Activated naive CD4-positive, alpha-beta T cell treated with anti-CD3 and anti-CD28 coated beads, Interleukin-2, amount 50 U/mL, for 72 hours (primary cell): Measurements from ENCODE around the gene FN3K. TPM values are rescaled to one million over a fixed set of nuclear protein-coding genes. Genes with fewer than 3 reads are reported as not detected.

ENCODE experiments used
- ATAC-seq, 2 donors: fragments of 150-1000 bp; cut with Tn5 transposase; 2 replicates each; pipeline ENCODE4 v1.10.0; 2021; ENCODE audit warnings: mild to moderate bottlenecking in 2 of 2, moderate library complexity in 2 of 2
- DNase-seq, 2 donors: peaks; one replicate each; pipeline ENCODE4 v3.0.0; 2021 to 2022; ENCODE audit warnings: low spot score in 2 of 2
- H3K27ac Mint-ChIP-seq, 2 donors: one replicate each; pipeline ENCODE4 v1.8.0; 2022; ENCODE audit warnings: mild to moderate bottlenecking in 2 of 2, mixed read lengths in 2 of 2
- H3K36me3 Mint-ChIP-seq, 2 donors: one replicate each; pipeline ENCODE4 v1.8.0; 2022; ENCODE audit warnings: mixed read lengths in 2 of 2
- H3K9me3 Mint-ChIP-seq, 2 donors: one replicate each; pipeline ENCODE4 v1.8.0; 2022; ENCODE audit warnings: mixed read lengths in 2 of 2
- total RNA-seq, 2 donors: library from RNA; stranded (reverse); gene quantifications; one replicate each; pipeline ENCODE4 v1.2.3, GENCODE V29; 2022

FN3K gene
- total RNA-seq, 2 donors from 2014 or later: 3.5 to 7.0 TPM

DNA sequence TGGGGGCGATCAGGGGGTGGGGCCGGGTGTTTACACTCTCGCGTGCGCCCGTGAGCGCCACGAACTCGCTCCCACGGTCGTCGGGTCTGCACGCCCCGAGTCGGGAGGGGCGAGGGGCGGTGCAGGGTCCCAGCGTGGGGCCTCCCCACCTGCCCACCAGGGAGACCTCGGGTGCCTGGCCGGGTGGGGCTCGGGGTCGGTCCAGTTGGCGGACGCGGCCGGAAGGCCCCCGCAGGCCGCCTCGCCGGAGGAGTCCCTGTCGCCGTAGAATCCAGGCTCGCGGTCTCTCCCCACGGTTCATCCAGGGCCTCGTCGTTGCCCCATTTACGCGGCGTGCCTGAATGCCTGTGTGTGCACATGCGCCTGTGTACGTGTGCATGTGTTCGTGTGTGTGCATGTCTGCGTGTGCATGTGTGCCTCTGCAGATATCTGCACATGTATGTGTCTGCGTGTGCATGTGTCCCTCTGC is 36.4 kb upstream of the FN3K start:
- no peak for DNase-seq

DNA sequence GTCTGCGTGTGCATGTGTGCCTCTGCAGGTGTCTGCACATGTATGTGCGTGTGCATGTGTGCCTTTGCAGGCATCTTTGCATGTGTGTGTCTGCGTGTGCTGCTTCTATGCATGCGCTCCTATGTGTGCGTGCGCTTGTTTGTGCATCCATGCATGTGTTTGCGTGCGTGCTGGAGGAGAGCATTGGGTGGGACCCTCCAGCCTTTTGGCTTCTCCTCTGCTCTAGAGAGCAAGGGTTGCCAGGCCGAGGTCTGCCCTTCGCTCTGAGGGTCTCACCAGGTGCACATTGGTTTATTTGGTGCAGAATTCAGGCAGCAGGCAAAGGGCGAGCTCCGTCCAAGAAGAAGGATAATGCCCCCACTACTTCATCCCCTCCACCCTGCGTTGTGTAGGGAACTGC is 35.9 kb upstream of the FN3K start:
- Mint-ChIP-seq H3K9me3 (peaks cover 2 to 5% of the 10 kb centered on the region in 2 donors), H3K36me3 (peaks cover 3 to 8% of the 10 kb centered on the region in 2 donors), H3K27ac (no peak overlapping the region)
- ATAC-seq (no peak), DNase-seq (no peak)

More for the DNA sequence above, 36.4 kb upstream of the FN3K start:
- no peak overlapping the region for H3K27ac Mint-ChIP-seq
- ATAC-seq: no peak
- peaks cover 6 to 9% of the 10 kb centered on the region in 2 donors for H3K9me3 Mint-ChIP-seq
- peaks cover 8 to 13% of the 10 kb centered on the region in 2 donors for H3K36me3 Mint-ChIP-seq

DNA sequence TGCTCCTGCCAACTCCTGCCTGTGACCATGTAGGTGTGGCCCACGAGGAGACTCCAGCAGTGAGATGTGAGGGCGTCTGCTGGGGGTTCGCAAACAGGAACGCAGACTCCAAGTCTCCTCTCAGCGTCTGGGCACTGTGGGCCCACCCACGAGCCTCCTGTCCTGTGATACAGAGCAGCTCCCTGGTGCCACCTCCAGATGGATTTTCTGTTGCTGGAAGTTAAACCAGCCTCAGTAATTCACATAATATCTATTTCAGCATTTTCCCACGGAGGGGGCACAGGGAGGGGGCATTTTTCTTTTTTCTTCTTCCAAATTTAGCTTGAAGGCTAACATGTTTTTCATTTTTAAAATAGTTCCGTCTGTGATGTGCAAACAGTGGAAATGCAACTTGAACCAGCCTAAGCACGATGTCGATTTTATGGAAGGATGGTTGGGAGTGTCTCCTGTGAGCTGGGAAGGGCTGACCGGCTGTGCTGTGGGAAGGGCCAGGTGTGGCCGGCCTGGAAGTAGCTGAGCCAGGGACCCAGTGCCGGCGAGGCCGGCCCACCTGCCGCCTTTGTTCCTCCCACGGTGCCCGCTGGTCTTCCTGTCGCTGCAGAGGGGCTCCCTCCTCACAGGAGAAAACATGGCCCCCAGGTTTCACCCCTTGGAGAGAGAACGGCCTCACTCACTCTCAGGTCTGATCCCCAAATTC is 33.0 kb upstream of the FN3K start:
- DNase-seq (no peak), ATAC-seq (no peak)
- H3K36me3 Mint-ChIP-seq: no peaks in the 10 kb centered on the region
- no peaks in the 10 kb centered on the region for H3K9me3 Mint-ChIP-seq
- no peak overlapping the region for H3K27ac Mint-ChIP-seq

DNA sequence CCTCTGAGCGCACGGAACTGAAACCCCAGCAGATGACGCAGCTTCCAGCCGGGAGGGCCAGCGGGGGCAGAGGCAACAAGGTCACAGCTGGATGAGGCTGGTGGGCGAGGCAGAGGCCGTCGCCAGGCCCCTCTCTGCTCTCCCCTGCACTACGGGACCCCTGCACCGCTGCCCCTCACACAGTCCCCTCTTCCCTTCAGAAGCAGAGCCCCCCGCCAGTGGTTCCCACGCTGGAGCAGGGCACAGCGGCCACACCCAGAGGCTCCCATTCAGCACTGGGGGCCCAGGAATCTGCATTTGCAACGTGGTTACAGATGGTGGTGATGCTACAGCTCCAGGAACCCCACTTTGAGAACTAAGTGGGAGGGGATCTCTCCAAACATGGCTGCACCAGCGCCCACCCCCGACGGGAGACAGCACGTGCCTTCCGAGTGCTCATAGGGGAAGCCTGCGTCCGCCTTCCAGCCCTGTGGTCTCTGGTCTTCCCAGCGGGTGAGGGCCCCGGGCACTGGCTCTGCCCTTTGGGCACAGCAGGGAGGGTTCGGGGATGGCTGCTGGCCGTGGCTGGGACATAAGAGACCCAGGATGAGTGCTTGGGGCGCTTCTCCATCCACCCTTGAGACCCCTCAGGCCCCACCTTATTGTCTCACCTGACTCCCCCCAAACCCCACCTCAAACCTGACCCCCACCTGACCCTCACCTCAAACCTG is 32.2 kb upstream of the FN3K start:
- no peak for ATAC-seq
- DNase-seq: no peak
- H3K27ac Mint-ChIP-seq: no peak overlapping the region
- no peaks in the 10 kb centered on the region for H3K9me3 Mint-ChIP-seq
- H3K36me3 Mint-ChIP-seq: no peaks in the 10 kb centered on the region

DNA sequence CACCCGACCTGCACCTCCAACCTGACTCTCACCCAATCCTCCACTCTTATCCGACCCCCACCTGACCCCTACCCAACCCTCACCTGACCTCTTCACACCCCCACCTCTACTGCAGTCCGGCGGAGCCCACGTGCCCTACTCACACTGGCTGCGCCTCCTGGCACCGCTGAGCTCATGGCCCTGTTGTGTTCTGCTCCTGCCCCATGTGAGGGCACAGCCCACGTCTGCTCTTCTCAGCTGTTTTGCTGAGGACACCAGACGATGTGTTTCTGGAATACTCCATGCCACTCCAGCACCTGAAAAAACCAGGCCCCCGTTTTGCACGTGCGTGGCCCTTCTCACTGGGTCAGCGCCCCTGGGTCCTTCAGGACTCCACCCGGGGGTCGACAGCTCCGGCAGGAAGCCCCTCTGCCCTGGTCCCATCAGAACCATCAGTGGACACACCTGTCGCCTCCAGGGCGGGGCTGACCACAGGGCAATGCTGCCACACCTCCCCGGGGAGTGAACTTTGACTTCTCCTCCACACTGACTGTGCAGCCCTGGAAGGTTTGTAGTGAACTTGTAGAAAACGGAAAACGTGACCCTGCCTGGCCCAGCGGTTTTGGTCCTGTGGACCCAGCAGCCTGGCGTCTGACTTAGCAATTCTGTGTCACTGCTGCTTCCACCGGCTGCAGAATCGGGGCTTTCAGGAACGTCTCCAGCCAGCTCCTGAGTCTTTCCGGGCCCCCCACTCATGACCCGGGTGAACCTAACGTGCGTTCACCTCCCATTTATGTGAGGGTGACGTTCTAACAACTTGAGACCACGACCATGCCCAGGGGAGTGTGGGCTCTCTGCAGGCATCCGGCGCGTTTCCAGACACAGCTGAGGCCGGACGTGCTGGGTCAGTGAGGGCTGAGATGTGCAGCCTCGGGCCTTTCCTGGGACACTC is 31.2 kb upstream of the FN3K start:
- Mint-ChIP-seq H3K36me3 (no peaks in the 10 kb centered on the region), H3K9me3 (no peaks in the 10 kb centered on the region), H3K27ac (no peak overlapping the region)
- no peak for DNase-seq
- ATAC-seq: no peak

DNA sequence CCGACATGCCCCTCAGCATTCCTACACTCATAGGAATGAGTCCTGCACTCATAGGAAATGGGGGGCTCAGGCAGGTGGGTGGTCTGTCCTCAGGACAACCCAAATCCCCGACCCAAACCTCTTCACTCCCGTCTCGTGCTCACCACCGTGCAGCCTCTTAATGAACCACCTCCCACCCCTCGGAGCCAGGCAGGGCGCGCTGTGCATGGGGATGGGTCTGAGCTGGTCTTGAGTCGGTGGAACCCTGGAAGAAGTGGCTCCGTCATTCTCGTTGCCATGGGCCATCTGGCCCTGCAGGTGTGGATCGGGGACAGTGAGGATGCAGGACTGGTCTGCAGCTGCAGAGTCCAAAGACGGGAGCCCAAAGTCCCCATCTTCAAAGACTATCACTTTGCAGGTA is 30.5 kb upstream of the FN3K start:
- DNase-seq: no peak
- H3K36me3 Mint-ChIP-seq: no peaks in the 10 kb centered on the region
- no peak overlapping the region for H3K27ac Mint-ChIP-seq
- no peaks in the 10 kb centered on the region for H3K9me3 Mint-ChIP-seq
- no peak for ATAC-seq

DNA sequence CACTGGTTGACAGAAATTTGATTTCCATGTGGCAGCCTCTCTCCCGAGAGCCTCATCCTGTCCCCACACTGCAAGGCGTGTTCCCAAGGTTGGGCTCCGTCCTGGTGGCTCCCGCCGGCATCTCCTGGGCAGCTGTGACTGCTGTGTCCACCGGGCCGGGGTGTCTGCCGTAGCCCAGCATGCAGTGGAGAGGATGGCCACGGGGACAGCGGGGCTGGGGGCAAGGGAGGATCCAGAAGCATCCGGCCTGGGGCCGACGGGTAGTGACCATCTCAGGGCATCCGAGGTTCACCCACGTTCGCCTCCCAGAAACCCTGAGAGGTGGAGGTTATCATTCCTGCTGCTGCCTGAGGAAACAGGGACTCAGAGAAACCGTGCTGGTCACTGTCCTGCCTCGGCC is 29.7 kb upstream of the FN3K start:
- Mint-ChIP-seq H3K36me3 (no peaks in the 10 kb centered on the region), H3K27ac (no peak overlapping the region), H3K9me3 (no peaks in the 10 kb centered on the region)
- ATAC-seq (no peak), DNase-seq (no peak)

DNA sequence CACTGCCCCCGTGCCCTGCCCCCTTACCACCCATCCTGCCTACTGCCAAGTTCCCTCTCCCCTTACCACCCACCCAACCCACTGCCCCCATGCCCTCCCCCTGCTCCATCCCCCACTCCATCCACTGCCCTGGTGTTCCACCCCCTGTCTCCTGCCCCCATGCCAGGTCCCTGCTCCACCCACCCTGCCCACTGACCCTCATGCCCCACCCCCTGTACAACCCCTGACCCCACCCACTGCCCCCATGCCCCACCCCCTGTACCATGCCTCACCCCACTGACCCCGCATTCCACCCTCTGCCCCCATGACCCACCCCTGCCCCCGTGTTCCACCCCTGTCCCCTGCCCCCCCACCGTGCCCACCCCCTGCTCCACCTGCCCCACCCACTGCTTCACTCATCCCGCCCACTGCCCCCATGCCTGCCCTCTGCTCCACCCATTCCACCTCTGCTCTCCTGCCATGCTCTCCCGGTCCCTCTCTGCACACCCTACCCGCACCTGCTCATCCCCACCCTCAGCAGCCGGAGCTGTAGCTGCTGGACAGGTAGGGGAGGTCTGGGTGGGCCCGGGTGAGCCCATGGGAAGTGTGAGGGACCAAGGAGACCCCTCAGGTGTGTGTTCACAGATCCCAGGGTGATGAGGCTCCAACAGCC is 26.3 kb upstream of the FN3K start:
- ATAC-seq (no peak), DNase-seq (no peak)
- Mint-ChIP-seq H3K27ac (no peak overlapping the region), H3K36me3 (no peaks in the 10 kb centered on the region), H3K9me3 (no peaks in the 10 kb centered on the region)

DNA sequence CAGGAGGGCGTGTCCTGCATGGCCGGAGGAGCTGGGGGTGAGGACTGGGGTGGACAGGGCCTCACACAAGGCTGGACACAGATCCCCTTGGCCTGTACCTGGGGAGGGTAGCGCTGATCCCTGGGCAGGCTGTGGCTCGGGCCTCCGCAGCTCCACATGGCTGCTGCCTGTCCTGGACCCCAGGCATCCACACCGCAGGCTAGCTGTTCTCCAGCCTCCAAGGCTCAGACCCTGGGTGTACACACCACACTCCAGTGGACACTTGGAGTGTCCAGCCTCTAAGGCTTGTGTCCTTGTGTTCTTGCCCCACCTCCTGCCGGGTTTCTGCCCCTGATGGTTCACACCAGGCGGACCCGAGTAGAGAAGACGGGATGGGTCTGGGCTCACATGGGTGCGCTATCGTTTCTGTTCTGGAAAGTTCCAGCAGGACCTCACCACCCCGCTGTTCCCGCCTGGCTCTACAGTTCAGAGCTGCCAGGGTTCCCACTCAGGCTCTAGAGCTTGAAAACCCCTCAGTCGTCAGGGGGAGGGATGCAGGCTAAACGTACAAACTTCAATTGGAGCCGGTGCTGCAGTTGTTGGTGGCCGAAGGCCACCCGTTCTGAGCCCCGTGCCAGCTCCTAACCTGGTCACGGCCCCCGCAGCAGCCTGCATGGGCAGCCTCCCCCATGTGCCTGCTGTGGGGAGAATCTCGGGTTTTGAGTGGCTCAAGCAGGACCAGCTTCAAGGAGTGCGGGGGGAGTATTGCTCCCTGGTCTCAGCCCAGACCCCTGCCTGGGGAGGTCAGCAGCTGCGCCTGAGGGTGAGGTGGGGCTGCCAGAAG is 25.5 kb upstream of the FN3K start:
- DNase-seq (no peak), ATAC-seq (no peak)
- no peaks in the 10 kb centered on the region for H3K36me3 Mint-ChIP-seq
- H3K27ac Mint-ChIP-seq: no peak overlapping the region
- no peaks in the 10 kb centered on the region for H3K9me3 Mint-ChIP-seq

DNA sequence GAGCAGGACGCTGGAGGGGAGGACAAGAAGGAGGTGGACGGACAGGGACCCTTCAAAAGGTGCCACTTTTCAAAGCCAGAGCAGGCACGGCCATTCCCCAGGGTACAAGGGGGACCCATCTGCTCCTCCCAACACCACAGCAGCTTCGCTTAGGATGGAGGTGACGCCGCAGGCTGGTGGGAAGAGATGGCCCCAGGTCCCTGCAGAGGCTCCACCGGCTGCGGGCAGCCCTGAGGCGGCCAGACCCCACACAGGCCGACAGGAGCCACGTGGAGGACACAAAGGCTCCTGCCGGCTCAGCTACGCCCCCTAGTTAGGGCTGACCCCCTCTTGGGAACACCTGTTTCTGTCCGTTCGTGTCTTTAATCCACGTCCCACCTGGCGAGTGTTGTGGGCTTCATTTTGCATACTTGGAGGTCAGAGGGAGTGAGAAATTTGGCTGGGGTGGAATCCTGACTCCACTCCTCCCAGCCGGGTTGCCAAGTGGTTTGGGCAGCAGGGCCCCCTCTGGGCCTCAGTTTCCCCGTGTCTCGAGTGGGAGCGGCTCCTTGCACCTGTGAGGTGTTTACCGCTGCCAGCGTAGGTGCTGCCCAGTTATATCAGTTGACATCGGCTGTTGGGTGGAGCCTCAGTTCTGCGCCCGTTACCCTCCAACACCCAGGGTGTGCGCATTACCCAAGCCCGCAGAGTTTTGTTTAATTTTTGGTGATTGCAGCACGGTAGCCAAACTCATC is 24.7 kb upstream of the FN3K start:
- no peak for ATAC-seq
- H3K27ac Mint-ChIP-seq: no peak overlapping the region
- no peaks in the 10 kb centered on the region for H3K36me3 Mint-ChIP-seq
- no peak for DNase-seq
- H3K9me3 Mint-ChIP-seq: no peaks in the 10 kb centered on the region

DNA sequence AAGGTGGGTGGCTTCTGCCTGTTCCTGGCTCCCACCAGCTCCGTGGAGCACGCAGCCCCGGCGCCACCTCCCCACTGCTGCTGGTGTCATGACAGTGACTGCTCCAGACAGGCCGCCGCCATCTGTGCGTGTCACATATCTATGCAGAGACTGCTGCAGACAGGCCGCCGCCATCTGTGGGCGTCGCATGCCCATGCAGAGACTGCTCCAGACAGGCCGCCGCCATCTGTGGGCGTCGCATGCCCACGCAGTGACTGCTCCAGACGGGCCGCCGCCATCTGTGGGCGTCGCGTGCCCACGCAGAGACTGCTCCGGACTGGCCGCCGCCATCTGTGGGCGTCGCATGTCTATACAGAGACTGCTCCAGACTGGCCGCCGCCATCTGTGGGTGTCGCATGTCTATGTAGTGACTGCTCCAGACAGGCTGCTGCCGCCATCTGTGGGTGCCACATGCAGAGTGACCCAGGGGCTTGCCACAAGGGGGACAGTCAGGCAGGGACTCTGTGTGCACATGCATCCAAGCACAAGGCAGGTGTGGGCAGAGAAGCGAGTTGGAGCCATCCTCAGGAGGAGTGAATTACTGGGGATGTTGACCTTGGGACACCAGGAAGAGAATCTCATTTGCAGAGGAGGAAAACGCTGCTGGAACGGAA is 22.2 kb upstream of the FN3K start:
- ATAC-seq: no peak
- no peak overlapping the region for H3K27ac Mint-ChIP-seq

DNA sequence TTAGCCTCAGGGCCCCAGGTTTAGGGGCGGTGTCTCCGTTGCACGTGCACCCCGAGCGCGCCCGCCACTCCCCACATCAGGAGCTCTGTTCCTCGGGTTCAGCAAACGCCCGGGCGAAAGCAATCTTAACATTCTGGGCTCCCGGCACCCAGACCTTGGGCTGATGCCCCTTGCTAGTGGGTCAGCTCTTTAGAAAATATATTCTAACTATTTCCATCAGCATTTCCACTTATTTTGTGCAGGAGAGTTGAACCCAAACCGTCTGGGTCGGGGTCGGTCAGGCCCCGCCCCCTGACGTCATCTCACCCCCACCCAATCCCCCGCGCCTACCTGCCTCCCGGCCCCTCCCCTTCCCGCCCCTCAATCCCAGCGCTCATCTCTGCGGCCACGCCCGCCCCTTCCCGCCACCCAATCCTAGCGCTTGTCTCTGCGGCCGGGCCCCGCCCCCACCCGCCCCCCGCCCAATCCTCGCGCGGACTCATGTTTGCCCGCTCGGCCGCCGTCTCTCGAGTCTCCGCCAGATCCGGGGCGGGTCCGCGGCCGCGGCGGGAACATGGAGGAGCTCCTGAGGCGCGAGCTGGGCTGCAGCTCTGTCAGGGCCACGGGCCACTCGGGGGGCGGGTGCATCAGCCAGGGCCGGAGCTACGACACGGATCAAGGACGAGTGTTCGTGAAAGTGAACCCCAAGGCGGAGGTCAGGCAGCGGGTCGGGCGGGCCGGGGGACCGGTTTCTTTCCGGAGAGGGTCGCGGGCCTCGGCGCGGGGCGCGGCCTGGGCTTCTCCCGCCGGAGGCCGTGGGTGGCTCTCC is 19.0 kb upstream of the FN3K start, which contains the start of gene FN3KRP:
Gene FN3KRP, plus strand, starts transcription at position 504 of the 808 bp plus-strand sequence. Its CDS starts 50 bp downstream, at position 554.
- ATAC-seq (peak; percentile 90 to 93), DNase-seq (peak; percentile 89 to 90)
- peak within 1 kb of the TSS; percentile 67 to 99 for H3K27ac Mint-ChIP-seq
- H3K36me3 Mint-ChIP-seq: peaks cover 6 to 18% of the 10 kb centered on the region in 2 donors
- no peaks in the 10 kb centered on the region for H3K9me3 Mint-ChIP-seq

More for the DNA sequence above, 22.2 kb upstream of the FN3K start:
- DNase-seq: no peak
- Mint-ChIP-seq H3K36me3 (peaks cover 6 to 17% of the 10 kb centered on the region in 2 donors), H3K9me3 (no peaks in the 10 kb centered on the region)

DNA sequence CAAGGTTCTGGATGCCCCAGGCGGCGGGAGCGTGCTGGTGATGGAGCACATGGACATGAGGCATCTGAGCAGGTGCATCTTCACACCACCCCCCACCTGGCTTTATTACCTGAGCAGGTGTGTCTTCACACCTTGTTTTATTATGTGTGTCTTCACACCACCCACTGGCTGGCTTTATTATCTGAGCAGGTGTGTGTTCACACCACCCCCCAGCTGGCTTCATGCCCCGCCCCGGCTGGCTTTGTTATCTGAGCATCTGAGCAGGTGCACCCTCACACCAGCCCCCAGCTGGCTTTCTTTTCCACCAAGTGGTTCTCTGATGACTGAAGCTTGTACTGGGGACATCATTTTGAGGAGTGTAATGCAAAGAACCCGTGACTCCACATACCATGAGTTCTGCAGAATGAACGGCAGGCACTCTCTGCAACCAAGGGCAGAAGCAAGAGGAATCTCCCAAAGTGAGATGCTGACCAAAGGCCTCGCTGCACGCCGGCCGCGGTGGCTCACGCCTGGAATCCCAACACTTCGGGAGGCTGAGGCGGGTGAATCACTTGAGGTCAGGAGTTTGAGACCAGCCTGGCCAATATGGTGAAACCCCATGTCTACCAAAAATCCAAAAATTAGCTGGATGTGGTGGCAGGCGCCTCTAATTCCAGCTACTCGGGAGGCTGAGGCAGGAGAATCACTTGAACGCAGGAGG is 16.3 kb upstream of the FN3K start:
- Mint-ChIP-seq H3K9me3 (no peaks in the 10 kb centered on the region), H3K27ac (no peak overlapping the region), H3K36me3 (peaks cover 19 to 30% of the 10 kb centered on the region in 2 donors)
- no peak for ATAC-seq
- no peak for DNase-seq
